Hippocampal formation (tissue), 2 donors: ENCODE results near the gene TMPRSS9.
"Not testable (repeated sequence)": the region's sequence is repeated elsewhere in the genome, so short reads cannot be mapped to it uniquely, and the experiment has no call there.

ENCODE experiments used
- DNase-seq, 2 donors: peaks; one replicate each; lab custom pipeline; 2025; lab: John Stamatoyannopoulos, UW

The TMPRSS9 gene

DNA sequence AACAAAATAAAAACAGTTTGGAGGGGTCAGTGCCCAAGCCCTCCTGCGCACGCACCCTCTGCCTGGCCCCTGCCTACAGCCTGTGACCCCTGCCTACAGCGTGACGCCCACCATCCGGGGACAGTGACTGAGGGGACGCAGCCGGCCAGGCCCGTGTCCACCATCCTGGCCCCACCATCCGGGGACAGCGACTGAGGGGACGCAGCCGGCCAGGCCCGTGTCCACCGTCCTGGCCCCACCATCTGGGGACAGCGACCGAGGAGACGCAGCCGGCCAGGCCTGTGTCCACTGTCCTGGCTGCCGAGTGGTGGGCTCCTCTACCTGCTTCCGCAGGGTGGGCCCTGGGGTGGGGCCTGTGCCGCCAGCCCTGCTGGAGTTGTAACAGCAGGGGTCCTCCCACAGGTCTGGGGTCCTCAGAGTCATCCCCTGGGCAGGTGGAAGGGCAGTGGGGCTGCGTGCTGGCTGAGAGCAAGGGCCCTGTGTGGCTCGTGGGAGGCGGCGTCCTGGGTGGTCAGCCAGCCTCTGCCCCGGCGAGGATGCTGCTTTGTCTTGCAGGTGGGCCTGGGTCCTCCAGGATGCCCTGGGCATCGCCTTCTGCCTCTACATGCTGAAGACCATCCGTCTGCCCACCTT lies 17.3 kb upstream of the TMPRSS9 start:
- DNase-seq: no peak

DNA sequence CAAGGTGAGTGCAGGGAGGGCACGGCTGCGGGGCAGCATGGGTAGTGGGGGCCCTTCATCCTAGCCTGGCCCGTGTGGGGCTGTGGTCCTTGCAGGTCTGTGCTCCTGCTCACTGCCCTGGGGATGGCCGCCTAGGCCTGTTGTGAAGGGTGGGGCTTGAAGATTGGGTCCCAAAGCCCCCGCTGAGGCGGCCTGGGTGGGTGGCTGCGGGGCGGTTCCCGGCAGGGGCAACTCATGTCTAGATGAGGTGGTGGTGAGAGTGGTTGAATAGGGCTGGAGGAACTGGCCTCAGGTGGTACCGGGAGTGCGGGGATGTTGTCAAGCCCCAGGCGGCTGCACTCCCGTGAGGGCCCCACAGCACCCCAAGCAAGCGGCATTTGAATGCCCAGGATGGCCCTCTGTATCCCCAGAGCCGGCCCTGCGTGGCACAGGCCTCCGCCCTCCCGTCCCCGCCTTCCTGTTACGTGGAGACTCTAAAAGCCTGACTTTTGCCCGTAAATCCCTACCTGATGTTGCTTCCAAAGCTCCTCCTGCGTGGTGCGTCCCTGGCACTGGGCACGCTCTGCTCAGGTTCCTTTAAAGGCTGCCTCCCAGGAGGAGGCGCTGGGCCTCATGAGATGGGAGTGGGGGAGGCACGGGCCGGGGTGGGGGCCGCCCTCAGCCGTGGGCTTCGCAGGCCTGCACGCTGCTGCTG lies 16.6 kb upstream of the TMPRSS9 start:
- no peak for DNase-seq

DNA sequence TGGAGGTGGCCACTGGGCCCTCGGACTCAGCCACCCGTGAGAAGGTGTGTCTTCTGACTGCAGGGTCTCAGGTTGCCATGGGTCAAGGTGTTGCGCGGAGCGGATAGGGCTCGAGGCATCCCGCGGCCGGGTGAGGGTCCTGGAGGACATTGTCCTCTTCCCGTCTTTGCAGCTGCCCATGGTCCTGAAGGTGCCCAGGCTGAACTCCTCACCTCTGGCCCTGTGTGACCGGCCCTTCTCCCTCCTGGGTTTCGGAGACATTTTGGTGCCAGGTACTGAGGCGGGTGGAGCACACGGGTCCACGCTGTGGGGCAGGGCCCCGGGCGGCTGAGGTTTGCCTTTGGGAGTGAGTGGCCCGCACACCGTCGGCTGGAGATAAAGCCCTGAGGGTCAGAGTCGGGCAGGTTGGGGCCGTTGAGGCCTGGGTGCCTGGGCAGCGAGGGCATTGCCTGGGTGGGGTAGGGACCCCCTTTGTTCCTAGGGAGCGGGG lies 15.6 kb upstream of the TMPRSS9 start:
- no peak for DNase-seq

DNA sequence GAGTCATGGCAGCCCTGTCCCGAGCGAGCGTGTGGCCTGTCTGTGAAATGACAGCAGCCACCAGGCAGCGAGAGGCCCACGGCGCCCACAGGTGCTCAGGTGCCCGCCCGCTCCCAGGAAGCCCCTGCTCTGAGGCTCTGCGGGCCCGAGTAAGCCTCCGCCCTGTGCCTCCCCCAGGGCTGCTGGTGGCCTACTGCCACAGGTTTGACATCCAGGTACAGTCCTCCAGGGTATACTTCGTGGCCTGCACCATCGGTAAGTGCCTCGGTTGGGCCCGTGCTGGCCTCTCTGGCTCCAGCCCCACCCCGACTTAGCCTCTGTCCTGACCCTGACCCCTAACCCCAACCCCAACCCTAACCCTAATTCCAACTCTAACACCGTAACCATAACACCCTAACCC lies 15.0 kb upstream of the TMPRSS9 start:
- DNase-seq: no peak

DNA sequence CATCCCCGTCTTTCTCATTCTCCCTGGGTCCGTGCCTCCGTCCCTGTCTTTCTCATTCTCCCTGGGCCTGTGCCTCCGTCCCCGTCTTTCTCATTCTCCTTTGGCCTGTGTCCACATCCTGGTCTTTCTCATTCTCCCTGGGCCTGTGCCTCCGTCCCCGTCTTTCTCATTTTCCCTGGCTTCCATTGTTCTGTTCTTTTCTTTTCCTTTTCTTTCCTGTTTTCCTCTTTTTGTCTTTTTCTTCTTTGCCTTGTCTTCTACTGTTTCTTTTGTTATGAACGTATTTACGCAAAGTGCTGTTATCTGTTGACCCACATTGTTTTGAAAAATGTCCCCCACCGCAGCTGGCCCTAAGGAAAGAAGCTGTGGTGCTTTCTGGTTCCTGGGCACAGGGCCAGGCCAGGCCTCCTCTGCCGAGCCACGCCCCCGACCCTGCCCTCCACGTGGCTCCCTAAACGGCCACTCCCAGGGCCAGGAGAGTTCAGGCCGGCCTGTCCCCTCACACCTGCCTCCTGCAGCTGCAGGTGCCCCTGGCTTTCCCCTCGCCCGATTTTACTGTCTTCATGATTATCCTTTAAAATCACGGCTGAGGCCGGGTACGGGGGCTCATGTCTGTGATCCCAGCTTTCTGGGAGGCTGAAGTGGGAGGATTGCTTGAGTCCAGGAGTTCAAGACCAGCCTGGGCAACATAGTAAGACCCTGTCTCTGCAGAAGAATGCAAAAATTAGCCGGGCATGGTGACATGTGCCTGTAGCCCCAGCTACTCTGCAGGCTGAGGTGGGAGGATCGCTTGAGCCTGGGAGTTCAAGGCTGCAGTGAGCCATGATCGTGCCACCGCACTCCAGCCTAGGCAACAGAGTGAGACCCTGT lies 14.0 kb upstream of the TMPRSS9 start:
- no peak for DNase-seq

DNA sequence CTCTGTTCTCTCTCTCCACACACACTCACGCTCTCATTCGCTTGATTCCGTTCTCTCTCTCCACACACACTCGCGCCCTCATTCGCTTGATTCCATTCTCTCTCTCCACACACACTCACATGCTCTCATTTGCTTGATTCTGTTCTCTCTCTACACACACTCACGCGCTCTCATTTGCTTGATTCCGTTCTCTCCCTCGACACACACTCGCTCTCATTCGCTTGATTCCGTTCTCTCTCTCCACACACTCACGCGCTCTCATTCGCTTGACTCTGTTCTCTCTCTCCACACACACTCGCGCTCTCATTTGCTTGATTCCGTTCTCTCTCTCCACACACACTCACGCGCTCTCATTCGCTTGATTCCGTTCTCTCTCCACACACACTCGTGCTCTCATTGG lies 10.2 kb upstream of the TMPRSS9 start:
- not testable (repeated sequence) for DNase-seq

DNA sequence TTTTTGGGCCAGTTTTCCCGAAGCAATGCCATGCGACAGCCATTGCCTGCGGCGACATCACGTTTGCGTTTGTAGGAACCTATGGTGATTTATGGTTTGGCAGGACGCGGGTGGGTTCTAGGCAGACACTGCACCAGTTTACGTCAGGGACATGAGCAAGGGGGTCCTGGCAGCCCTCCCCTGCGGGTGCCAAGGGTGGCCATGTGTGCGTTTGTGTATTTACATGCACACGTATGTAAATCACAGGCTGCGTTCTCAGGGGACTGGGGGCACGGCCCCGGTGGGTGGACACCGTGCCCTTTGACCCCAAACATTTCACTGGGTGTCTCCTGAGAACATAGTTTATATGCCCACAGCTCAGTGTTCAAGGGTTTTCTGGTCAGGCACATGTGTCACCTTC lies 9.4 kb upstream of the TMPRSS9 start:
- no peak for DNase-seq

DNA sequence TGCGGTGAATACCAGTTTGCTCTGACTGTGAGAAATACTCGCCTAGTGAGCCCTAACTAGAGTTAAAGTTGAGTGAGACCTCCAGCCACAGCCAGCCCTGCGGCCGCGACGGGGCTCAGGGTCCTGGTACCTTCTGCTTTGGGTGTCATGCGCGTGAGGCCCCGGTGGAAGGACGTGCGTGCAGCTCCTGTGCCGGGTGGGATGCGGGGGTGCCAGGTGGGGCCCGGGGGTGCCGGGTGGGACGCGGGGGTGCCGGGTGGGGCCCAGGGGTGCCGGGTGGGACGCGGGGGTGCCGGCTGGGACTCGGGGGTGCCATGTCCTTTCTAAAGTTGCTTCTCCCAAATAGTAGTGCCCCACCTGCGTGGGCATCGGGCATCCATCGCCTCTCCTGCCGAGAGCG lies 8.5 kb upstream of the TMPRSS9 start:
- no peak for DNase-seq

DNA sequence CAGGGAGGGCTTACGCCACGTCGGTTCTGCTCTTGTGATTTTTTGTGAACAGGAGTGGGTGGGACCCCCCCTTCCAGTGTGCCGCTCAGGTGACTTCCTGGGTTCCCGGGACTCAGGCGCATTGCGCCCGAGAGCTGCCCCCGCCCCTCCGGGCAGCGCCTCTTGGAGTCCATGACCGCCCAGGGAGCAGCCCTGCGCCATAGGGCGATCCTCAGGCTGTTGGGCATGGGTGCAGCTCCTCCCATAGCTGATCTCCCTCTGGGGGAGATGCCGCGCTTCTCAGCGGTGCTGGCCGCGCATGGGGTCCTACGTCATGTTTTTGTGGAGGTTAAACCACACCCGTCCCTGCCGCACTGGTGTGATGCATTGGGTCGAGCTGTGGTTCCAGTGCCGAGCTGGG lies 7.9 kb upstream of the TMPRSS9 start:
- DNase-seq: no peak

DNA sequence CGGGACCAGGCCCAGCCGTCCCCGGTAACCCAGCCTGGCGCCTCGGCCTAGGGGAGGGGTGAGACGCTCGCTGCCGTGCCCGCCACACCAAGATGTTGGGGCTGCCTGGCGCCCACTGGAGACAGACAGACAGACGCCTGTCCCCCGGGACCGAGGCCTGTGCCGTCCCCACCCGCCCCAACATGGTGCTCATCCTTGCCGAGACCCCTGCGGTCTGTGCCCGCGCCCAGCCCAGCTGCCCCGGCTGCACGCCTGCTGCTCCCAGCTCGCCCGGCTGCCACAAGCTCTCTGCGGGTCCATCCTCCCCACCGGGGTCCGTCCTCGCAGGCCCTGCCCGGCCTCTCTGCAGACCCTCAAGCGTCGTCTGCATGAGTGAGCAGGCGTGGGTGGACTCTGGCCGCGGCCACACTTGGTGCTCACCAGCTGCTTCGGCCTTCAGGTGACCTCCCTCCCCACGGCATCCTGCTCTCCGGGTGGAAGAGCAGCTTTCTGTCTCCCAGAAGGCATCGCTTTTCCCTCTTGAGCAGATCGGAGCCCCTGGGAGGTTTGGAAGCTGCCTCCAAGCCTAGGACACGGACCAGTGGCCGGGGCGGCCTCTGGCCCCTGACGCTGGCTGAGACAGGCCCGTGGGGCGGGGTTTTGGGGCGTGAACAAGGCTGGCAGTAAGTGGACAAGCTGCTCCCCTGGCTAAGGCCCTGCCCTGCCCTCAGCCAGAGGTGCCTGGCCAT lies 6.7 kb upstream of the TMPRSS9 start:
- DNase-seq: no peak

DNA sequence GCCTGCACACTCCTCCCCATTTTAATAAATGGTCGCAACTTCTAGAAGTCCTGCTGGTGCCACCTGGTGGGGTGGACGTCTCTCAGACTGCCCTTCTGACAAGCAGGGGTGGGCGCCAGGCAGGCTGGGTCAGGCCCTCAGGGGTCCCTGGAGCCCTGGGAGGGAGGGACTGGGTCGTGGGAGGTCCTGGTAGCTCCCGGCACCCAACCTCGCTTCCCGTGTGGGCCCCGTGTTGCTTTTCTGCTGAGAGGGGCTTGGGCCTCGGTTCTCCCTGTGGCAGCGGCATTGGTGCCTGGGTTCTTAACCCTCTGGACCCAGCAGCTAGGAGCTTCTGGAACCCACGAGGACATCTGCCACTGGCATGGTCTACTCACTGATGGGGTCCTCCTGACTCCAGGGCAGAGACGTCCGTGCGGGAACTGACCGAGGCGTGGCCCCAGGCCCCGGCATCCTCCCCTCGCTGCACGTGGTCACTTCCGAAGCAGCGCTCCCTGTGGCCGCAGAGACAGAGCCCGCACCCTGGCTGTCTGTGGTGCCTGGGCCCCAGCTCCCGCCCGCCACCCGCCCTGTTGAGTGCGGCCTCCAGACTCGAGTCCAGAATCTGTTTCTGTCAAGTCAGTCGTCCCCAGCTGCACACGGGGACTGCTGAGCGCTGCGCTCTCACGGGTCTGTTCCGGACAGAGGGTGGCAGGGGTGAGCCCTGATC lies 6.0 kb upstream of the TMPRSS9 start:
- DNase-seq: no peak

DNA sequence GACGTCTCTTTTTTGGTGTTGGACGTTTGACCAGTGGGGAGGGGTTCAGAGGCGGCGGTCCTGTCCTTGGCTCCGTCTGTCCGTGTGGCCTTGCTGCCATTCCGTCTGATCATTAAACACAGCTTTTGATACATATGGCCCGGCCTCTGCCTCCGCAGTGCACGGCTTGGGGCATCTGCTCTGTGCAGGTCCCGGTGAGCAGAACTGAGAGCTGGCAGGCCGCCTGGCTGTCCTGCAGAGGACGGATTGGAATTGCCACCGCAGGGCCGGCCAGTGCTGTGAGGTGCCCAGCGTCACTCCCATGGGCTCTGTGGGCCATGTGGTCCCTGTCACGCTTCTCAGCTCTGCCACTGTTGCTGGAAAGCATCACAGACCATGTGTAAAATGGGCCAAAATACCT lies 5.4 kb upstream of the TMPRSS9 start:
- DNase-seq: no peak

DNA sequence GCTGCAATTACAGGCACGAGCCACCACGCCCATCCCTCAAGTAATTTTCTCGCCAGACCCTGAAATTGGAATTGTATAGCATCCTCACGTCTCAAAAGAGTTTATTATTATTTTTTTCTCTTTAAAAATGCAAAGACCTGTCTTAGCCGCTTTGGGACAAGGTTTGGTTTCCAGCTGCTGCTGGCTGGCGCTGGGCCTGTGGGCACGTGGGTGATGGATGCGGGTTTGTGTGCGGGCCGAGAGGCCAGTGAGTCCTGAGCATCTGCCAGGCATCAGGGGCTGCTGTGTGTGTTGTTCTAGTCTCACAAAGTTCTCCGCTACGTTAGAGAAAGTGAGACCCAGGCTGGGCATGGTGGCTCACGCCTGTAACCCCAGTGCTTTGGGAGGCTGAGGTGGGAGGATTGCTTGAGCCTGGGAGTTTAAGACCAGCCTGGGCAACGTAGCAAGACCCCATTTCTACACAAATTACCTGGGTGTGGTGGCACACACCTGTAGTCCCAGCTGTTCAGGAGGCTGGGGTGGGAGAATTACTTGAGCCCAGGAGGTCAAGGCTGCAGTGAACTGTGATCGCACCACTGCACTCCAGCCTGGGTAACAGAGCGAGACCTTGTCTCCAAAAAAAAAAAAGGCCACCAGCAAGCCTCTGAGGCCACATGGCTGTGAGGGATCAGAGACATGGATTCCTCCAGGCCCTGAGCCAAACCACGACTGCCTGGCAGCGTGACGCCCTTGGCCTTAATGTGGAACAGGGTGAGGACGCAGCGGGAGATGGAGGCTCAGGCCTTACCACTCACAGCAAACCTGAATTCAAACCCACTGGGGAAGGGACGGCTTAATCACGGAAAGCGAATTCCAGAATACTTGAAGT lies 4.7 kb upstream of the TMPRSS9 start:
- DNase-seq: no peak

DNA sequence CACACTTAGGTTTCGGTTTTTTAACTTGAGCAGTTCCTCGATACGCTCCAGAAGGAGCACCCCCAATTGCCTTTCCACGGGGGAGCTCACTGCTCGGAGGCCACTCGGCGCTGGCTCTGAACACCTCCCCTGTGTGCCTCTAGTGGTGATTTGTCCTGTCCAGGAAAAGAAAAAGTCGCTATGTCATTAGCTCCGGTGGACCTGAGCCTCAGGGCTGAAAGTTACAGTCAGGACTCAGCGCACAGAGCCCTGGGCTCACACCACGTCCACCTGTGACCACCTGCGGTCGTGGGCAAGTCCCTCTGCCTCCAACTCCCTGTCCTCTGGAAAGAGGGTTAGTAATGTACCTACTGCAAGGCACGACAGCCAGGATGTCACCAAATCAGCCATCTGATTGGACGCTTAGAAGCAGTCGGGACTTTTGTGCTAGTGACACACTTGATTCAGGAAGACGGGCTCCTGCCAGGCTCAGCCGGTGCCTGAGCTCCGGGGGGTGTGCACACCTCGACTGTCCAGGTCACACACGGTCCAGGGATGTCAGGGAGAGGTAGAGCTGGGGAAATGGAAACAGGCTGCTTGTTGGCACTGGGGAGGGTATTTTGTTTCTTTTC lies 3.9 kb upstream of the TMPRSS9 start:
- DNase-seq: no peak

DNA sequence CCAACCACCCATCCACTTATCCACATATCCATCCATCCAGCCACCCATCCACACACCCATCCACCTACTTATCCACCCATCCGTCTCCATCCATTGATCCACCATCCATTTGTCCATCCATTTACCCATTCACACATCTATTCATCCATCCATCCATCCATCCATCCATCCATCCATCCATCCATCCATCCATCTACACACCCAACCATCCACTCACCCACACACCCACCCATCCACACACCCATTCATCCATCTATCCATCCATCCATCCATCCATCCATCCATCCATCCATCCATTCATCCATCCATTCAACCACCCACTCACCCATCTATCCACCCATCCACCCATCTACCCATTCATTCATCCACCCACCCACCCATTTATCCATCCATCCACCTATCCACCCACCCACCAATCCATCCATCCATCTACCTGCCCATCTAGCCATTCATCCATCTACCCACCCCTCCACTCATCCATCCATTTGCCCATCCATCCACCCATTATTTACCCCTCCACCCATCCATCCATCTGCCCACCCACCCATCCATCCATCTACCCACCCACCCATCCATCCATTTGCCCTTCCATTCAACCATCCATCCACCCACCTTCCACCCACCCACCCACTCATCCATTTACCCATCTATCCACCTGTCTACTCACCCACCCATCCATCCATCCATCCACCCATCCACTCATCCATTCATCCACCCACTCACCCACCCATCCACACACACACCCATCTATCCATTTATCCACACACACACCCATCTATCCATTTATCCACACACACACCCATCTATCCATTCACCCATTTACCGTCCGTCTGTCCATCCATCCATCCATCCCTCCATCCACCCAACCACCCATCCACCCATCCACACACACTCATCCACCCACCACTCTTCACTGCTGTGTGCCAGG lies 2.5 kb upstream of the TMPRSS9 start:
- no peak for DNase-seq

DNA sequence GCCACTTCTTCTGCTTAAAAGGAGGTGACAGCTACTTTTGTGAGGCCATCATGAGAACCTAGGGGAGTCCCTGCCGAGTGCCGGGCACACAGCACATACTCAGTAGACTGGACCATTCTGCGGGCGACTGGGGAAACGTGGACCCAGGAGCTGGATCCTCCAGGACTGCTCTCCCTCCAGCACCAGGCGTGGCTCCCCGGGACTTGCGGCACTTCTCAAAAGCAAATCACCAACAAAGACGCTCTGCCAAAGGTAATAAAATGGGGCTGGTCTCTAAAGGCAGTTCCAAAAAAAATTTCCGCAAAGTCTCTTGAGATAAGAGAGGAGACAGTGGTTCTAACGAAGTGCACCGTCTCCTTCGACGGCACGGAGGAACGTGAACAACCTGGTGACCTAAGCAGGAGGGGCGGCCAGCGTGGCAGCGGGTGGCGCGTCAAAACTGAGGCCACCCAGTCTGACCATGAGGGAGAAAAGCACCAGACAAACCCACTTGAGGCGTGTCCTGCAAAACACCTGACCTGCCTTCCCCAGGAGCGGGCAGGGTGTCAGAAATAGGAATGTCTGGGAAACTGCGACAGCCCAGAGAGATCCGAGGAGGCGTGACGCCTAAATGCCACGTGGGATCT lies 1.4 kb upstream of the TMPRSS9 start:
- DNase-seq: no peak

DNA sequence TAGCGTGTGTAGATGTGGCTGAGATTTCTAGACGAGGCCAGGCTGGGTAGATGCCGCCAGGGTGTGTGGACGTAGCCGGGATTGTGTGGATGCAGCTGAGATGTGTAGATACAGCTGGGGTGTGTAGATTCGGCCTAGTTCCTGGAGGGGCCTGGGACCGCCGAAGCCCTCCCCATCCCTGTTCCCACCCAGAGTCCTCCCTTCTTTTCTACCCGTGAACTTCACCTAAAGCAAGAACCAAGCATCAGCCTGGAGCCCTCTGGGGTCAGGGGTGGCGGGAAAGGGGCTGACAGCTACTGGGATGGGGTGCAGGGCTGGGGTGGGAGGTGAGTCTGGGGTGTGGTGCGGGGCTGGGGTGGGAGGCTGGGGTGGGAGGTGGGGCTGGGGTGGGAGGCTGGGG lies 768 bp downstream of the TMPRSS9 start:
- no peak for DNase-seq

DNA sequence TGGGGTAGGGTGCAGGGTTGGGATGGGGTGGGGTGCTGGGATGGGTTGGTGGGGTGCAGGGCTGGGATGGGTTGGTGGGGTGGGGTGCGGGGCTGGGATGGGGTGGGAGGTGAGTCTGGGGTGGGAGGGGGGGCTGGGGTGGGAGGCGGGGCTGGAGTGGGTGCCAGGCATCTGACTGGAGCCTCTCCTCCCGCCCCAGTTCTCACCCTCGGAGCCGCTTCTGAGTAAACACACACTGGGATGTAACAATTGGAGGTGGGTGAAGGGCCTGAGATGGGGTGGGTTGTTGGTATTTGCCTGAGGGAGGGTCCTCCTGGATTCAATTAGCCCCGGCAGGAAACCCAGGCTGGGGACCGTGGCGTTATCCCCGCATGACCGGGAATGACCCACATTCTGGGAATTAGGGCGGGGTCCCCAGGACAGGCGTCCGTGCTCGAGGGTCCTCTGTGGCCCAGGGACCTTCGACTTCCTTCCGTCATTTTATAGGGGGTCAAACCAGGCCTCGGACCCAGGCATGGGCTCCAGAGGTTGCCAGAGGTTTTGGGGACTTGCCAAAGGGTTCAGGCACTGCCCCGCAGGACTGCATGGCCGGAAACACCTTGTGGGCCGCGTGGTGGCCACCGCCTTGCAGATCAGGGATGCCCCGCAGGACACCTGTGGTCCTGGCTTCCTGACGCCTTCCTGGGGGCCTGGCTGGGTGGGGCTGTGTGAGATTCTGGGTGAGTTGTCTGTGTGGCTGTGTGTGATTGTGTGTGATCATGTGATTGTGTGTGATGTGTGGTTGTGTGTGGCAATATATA lies 1.4 kb downstream of the TMPRSS9 start:
- no peak for DNase-seq
